Measurements from ENCODE around the gene FAM240A.
"Not testable (repeated sequence)": the region's sequence is repeated elsewhere in the genome, so short reads cannot be mapped to it uniquely, and the experiment has no call there.

FAM240A gene

GRCh38 chr3:46578973-46579755 is 33.2 kb upstream of the FAM240A start:
- no peak overlapping the region for H3K4me3 Mint-ChIP-seq

DNA sequence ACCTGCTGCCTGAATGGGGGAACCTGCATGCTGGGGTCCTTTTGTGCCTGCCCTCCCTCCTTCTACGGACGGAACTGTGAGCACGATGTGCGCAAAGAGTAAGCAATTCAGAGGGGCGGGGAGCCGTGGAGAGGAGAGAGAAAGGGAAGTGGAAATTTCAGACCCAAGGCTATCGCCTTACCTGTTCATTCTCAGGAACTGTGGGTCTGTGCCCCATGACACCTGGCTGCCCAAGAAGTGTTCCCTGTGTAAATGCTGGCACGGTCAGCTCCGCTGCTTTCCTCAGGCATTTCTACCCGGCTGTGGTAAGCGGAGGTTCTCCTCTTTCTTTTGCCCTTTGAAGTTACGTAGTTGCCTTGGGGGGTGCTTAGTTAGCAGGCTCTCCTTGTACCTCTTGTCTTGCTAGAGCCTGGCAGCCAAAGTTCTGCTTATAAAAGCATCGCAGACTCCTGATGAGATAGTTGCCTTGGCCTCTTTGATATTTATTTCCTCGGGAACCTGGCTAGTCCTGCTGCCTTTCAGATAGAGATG is 32.5 kb upstream of the FAM240A start:
- no peak overlapping the region for H3K27ac Mint-ChIP-seq

More at GRCh38 chr3:46578973-46579755, 33.2 kb upstream of the FAM240A start:
- Mint-ChIP-seq H3K9me3 (no peaks in the 10 kb centered on the region), H3K36me3 (ENCODE audit: low read depth) (no peaks in the 10 kb centered on the region), H3K27me3 (ENCODE audit: low read depth) (peaks cover 27% of the 10 kb centered on the region), H3K27ac (no peak overlapping the region), H3K4me1 (ENCODE audit: low read depth) (peaks cover 2% of the 10 kb centered on the region)

DNA sequence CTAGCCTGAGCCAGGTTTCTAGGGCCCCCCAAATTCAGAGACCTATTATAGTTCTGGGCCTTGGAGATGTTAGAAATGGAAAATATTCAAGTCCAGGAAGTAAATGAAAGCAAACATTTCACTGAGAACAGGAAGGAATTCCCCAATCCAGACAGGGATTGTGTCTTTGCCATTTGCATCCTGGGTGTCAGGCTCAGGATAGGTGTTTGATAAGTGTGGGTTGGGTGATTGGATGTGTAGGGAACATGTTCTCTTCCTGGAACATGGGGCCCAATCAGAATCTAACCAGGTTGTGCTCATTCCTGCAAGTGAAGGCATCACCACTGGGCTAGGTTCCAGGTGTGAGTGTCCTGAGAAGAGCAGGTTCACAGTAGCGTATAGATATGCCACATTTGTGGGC is 31.6 kb upstream of the FAM240A start:
- no peaks in the 10 kb centered on the region for H3K9me3 Mint-ChIP-seq
- H3K4me1 Mint-ChIP-seq (ENCODE audit: low read depth) = peaks cover 2% of the 10 kb centered on the region
- peaks cover 25% of the 10 kb centered on the region for H3K27me3 Mint-ChIP-seq (ENCODE audit: low read depth)
- H3K27ac Mint-ChIP-seq = no peak overlapping the region
- no peak overlapping the region for H3K4me3 Mint-ChIP-seq
- no peaks in the 10 kb centered on the region for H3K36me3 Mint-ChIP-seq (ENCODE audit: low read depth)

More for the DNA sequence above, 32.5 kb upstream of the FAM240A start:
- Mint-ChIP-seq H3K27me3 (ENCODE audit: low read depth) (peaks cover 22% of the 10 kb centered on the region), H3K9me3 (no peaks in the 10 kb centered on the region), H3K4me3 (no peak overlapping the region), H3K36me3 (ENCODE audit: low read depth) (no peaks in the 10 kb centered on the region), H3K4me1 (ENCODE audit: low read depth) (peaks cover 2% of the 10 kb centered on the region)

DNA sequence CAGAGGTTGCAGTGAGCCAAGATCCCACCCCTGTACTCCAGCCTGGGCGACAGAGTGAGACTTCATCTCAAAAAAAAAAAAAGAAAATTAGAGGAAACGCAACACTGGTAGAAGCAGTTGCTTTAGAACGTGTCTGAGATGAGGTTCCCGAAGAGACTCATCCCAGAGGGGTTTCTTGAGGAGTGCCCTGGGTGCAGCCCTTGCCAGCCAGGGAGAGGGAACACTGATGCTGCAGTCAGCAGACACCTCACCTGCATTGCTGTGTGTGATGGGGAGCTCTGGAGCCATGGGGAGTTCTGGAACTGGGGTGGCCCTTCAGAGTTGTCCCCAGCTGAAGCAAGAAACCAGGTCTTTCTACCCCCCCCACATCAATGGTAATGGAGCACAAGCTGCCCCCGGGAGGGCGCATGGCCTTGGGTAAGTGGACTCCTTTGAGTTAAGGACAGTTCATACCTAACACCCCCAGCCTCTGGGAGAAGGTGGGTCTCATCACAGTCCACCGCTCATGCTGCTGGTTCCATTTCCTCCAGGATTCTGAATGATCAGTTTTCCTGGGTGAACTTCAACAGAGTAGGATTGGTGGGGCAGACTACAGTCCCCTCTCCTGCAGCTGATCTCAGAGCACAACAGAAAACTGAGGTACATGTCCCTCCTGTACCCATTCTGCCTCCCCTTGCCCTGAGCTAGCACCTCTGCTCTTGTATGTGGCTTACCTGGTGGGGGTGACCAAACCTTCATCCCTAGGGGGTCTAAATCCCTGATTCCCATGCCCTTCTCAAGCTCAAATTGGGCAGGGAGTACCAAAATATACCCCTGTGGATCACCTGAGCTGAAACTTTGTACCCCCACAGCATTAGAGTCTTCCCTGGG is 27.5 kb upstream of the FAM240A start:
- Mint-ChIP-seq H3K4me3 (no peak overlapping the region), H3K36me3 (ENCODE audit: low read depth) (no peaks in the 10 kb centered on the region)

GRCh38 chr3:46585799-46586693 is 26.3 kb upstream of the FAM240A start:
- H3K4me3 Mint-ChIP-seq = no peak overlapping the region
- no peak overlapping the region for H3K27ac Mint-ChIP-seq
- H3K4me1 Mint-ChIP-seq (ENCODE audit: low read depth) = peaks cover 2% of the 10 kb centered on the region
- H3K27me3 Mint-ChIP-seq (ENCODE audit: low read depth) = peaks cover 28% of the 10 kb centered on the region
- H3K9me3 Mint-ChIP-seq = no peaks in the 10 kb centered on the region
- H3K36me3 Mint-ChIP-seq (ENCODE audit: low read depth) = no peaks in the 10 kb centered on the region

More for the DNA sequence above, 27.5 kb upstream of the FAM240A start:
- Mint-ChIP-seq H3K27ac (no peak overlapping the region), H3K9me3 (no peaks in the 10 kb centered on the region), H3K27me3 (ENCODE audit: low read depth) (peaks cover 28% of the 10 kb centered on the region), H3K4me1 (ENCODE audit: low read depth) (peaks cover 1% of the 10 kb centered on the region)

DNA sequence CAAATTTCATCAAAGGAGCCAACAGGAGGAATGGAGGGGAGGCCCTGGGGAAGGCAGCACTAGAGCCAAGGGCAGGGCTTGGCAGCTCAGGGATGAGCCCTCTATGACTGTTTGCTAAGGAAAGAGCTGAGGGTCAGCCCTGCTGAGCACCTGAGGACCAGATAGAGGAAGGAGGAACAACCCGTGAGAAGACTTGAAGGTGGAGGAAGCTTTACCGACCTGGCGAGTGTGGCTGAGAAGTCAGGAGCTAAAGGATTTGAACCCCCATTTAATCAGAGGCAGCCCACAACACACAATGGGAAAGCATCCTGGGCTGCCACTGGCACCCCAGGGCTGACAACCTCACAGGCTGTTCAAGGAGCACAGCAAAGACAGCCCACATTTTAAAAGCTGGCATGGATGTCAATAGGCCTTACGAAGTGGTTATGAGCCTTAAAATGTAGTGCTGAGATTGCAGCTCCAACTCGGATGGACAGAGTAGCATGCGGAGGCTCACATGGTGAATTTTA is 25.5 kb upstream of the FAM240A start:
- H3K4me1 Mint-ChIP-seq (ENCODE audit: low read depth) = peaks cover 2% of the 10 kb centered on the region
- H3K27me3 Mint-ChIP-seq (ENCODE audit: low read depth) = peaks cover 23% of the 10 kb centered on the region
- no peak overlapping the region for H3K4me3 Mint-ChIP-seq
- no peak overlapping the region for H3K27ac Mint-ChIP-seq
- H3K9me3 Mint-ChIP-seq = no peaks in the 10 kb centered on the region
- no peaks in the 10 kb centered on the region for H3K36me3 Mint-ChIP-seq (ENCODE audit: low read depth)

GRCh38 chr3:46587268-46587667 is 25.1 kb upstream of the FAM240A start:
- H3K4me1 Mint-ChIP-seq (ENCODE audit: low read depth); H3K27ac Mint-ChIP-seq; H3K4me3 Mint-ChIP-seq; H3K9me3 Mint-ChIP-seq; H3K36me3 Mint-ChIP-seq (ENCODE audit: low read depth): not testable (repeated sequence)
- H3K27me3 Mint-ChIP-seq (ENCODE audit: low read depth) = peaks cover 20% of the 10 kb centered on the region

- Mint-ChIP-seq H3K36me3 (ENCODE audit: low read depth) (no peaks in the 10 kb centered on the region), H3K9me3 (no peaks in the 10 kb centered on the region), H3K27ac (no peak overlapping the region), H3K27me3 (ENCODE audit: low read depth) (peaks cover 11% of the 10 kb centered on the region), H3K4me3 (no peak overlapping the region), H3K4me1 (ENCODE audit: low read depth) (peaks cover 2% of the 10 kb centered on the region)
These were observed 19.0 kb upstream of the FAM240A start for GRCh38 chr3:46593274-46593862.

GRCh38 chr3:46593979-46594378 is 18.3 kb upstream of the FAM240A start:
- H3K9me3 Mint-ChIP-seq = no peaks in the 10 kb centered on the region
- H3K27ac Mint-ChIP-seq = no peak overlapping the region
- H3K36me3 Mint-ChIP-seq (ENCODE audit: low read depth) = no peaks in the 10 kb centered on the region
- H3K4me3 Mint-ChIP-seq = no peak overlapping the region
- peaks cover 14% of the 10 kb centered on the region for H3K27me3 Mint-ChIP-seq (ENCODE audit: low read depth)
- H3K4me1 Mint-ChIP-seq (ENCODE audit: low read depth) = peaks cover 2% of the 10 kb centered on the region

DNA sequence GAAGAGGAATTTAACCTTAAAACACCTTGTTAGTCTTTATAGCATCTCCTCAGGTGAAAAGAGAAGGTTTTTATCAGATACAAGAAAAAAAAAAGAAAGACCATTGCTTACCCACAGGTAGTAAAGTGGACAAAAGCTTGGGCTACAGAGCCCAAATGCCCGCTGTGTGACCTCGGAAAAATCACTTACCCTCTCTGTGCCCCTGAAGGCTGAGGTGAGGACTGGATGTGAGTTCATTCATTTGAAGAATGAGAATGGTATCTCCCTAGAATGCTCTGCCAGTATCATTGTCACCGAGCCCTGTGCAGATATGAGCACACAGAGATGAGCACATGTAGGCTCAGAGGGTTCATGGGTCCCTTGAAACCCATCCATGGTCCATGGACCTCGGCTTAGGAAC is 17.6 kb upstream of the FAM240A start:
- Mint-ChIP-seq H3K4me1 (ENCODE audit: low read depth) (peaks cover 2% of the 10 kb centered on the region), H3K27me3 (ENCODE audit: low read depth) (peaks cover 14% of the 10 kb centered on the region), H3K36me3 (ENCODE audit: low read depth) (no peaks in the 10 kb centered on the region), H3K4me3 (no peak overlapping the region), H3K27ac (no peak overlapping the region), H3K9me3 (no peaks in the 10 kb centered on the region)

- Mint-ChIP-seq H3K4me1 (ENCODE audit: low read depth) (no peaks in the 10 kb centered on the region), H3K4me3 (no peak overlapping the region), H3K27ac (no peak overlapping the region), H3K9me3 (no peaks in the 10 kb centered on the region), H3K27me3 (ENCODE audit: low read depth) (peaks cover 9% of the 10 kb centered on the region), H3K36me3 (ENCODE audit: low read depth) (no peaks in the 10 kb centered on the region)
These were observed 16.5 kb upstream of the FAM240A start for GRCh38 chr3:46595819-46596314.

GRCh38 chr3:46599590-46599989 is 12.7 kb upstream of the FAM240A start:
- Mint-ChIP-seq H3K4me3 (no peak overlapping the region), H3K4me1 (ENCODE audit: low read depth) (no peaks in the 10 kb centered on the region), H3K36me3 (ENCODE audit: low read depth) (no peaks in the 10 kb centered on the region), H3K27ac (no peak overlapping the region), H3K27me3 (ENCODE audit: low read depth) (peaks cover 11% of the 10 kb centered on the region), H3K9me3 (no peaks in the 10 kb centered on the region)

DNA sequence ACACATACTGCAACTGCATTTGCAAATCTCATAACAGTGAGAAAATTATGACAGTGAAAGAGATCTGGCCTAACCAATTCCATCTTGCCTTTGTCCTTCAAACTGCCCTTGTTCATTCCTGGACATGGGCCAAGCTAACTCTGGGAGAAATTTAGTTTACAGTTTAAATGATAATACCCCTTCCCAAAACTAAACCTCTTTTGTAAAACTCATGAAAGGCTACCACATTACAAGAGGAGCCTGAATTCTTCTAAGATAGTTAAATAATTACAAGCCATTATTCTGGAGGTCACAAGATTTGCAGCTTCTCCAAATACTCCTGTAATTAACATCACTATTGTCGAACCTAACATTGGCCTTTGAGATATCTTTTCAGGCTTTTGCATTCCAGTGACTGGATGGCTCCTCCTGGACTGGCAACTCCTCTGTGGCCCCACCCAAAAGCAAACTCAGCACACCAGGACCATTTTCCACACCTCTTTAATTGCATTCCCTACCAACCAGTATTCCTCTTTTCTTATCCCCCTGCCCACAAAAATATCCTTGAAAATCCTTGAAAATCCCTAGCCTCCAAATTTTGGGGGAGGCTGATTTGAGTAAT is 8.8 kb upstream of the FAM240A start:
- Mint-ChIP-seq H3K36me3 (ENCODE audit: low read depth) (no peaks in the 10 kb centered on the region), H3K9me3 (no peaks in the 10 kb centered on the region), H3K4me1 (ENCODE audit: low read depth) (no peaks in the 10 kb centered on the region), H3K4me3 (no peak overlapping the region), H3K27ac (no peak overlapping the region), H3K27me3 (ENCODE audit: low read depth) (peaks cover 11% of the 10 kb centered on the region)
